ENCODE measurements around the gene NAT10.

Gene NAT10

GRCh38 chr11:34165121-34165520 lies 59.7 kb downstream of the NAT10 start:
- in situ Hi-C loops (cut with MboI; ENCODE audit: low pct_unique_long_range_greater_than_20kb, low sequenced_read_pairs, unreplicated experiment): no loop called here
- no peak for DNase-seq (ENCODE audit: low spot score)
- TF ChIP-seq, protein P1, sequence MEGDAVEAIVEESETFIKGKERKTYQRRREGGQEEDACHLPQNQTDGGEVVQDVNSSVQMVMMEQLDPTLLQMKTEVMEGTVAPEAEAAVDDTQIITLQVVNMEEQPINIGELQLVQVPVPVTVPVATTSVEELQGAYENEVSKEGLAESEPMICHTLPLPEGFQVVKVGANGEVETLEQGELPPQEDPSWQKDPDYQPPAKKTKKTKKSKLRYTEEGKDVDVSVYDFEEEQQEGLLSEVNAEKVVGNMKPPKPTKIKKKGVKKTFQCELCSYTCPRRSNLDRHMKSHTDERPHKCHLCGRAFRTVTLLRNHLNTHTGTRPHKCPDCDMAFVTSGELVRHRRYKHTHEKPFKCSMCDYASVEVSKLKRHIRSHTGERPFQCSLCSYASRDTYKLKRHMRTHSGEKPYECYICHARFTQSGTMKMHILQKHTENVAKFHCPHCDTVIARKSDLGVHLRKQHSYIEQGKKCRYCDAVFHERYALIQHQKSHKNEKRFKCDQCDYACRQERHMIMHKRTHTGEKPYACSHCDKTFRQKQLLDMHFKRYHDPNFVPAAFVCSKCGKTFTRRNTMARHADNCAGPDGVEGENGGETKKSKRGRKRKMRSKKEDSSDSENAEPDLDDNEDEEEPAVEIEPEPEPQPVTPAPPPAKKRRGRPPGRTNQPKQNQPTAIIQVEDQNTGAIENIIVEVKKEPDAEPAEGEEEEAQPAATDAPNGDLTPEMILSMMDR (IDR thresholded peaks at IDR 0.05; ENCODE audit: extremely low read depth, insufficient read depth, missing control alignments): no peak

DNA sequence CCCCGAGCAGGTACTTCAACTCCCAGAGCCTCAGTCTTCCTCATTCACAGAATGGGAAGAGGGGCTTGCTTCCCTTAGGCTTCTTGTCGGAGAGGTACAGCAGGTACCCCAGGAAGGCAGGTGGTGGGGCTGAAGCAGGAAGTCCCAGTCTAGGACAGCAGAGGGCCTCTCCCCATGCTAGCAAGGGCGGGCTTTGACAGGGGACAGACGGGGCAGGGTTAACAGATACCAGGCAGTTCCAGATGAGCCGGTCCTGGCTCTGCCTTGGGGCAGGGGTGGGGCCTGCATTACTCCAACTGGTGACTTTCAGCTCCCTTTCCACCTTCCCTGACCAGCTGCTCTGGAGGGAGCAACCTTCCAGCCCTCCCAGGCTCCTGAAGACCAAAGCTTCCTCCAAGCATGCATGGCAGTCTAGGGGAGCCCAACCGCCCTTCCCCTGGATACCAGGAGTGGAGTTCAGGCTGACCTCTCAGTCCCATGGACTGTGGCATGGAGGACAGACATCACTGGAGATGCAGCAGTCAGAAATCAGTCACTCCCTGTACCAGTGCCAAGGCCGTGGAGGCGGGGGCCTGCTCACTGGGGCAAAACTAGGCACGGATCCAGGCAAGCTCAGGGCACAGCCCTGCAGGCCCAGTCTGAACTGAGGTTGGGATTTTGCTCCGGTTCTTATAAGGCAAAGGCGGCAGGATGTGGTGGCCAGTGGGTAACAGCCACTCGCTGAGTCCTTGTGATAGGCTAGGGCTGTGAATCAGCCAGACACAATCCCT lies 60.5 kb downstream of the NAT10 start:
- TF ChIP-seq, protein P1 (IDR thresholded peaks at IDR 0.05; ENCODE audit: extremely low read depth, insufficient read depth, missing control alignments): no peak
- in situ Hi-C loops (cut with MboI; ENCODE audit: low pct_unique_long_range_greater_than_20kb, low sequenced_read_pairs, unreplicated experiment): no loop called here
- no peak for DNase-seq (ENCODE audit: low spot score)

- no peak for DNase-seq (ENCODE audit: low spot score)
- TF ChIP-seq, protein P1 (IDR thresholded peaks at IDR 0.05; ENCODE audit: extremely low read depth, insufficient read depth, missing control alignments): no peak
- in situ Hi-C loops (cut with MboI; ENCODE audit: low pct_unique_long_range_greater_than_20kb, low sequenced_read_pairs, unreplicated experiment): no loop called here
Measured at GRCh38 chr11:34166806-34167740, 61.6 kb downstream of the NAT10 start.

GRCh38 chr11:34167961-34168360 lies 62.5 kb downstream of the NAT10 start:
- no peak for DNase-seq (ENCODE audit: low spot score)
- TF ChIP-seq, protein P1 (IDR thresholded peaks at IDR 0.05; ENCODE audit: extremely low read depth, insufficient read depth, missing control alignments): no peak
- in situ Hi-C loops (cut with MboI; ENCODE audit: low pct_unique_long_range_greater_than_20kb, low sequenced_read_pairs, unreplicated experiment): no loop called here

GRCh38 chr11:34168642-34169420 lies 63.4 kb downstream of the NAT10 start:
- TF ChIP-seq, protein P1 (IDR thresholded peaks at IDR 0.05; ENCODE audit: extremely low read depth, insufficient read depth, missing control alignments): no peak
- DNase-seq (ENCODE audit: low spot score): no peak
- in situ Hi-C loops (cut with MboI; ENCODE audit: low pct_unique_long_range_greater_than_20kb, low sequenced_read_pairs, unreplicated experiment): no loop called here

DNA sequence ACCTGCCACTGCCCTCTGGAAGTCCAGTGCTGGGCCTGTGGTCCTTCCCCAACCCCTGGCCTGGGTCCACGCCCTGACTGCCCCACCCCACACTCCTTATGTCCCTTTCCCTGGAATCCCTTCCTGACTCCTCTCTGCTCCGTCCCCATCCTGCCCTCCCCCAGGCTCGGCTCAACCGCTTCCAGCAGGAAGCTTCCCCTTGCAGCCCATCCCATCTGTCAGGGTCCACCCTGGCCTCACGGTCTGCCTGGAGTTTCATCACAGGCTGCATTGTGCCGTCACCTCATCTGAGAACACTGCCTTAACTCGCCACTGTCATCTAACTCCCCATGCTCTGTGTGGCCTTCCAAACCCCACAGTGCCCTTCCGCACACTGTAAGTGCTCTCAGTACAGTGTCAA lies 64.3 kb downstream of the NAT10 start:
- in situ Hi-C loops (cut with MboI; ENCODE audit: low pct_unique_long_range_greater_than_20kb, low sequenced_read_pairs, unreplicated experiment): loop anchor here (10.0 kb wide), 1 partner anchor 185 kb away; the partner anchor contains the start of gene ABTB2
- no peak for DNase-seq (ENCODE audit: low spot score)
- TF ChIP-seq, protein P1 (IDR thresholded peaks at IDR 0.05; ENCODE audit: extremely low read depth, insufficient read depth, missing control alignments): no peak

Data from GM13977 (cell line).